ENCODE results near the gene DYNLT4. TPM values are rescaled to one million over a fixed set of nuclear protein-coding genes. Genes with fewer than 3 reads are reported as not detected.
A peak's percentile ranks its signal among the peaks of the same experiment; 100 is the strongest.
"Not testable (repeated sequence)": the region's sequence is repeated elsewhere in the genome, so short reads cannot be mapped to it uniquely, and the experiment has no call there.

DYNLT4 gene
- total RNA-seq, 6 donors from 2014 or later = 1.2 to 38.8 (median 10.9) TPM

GRCh38 chr1:44798481-44799365 lies 8.4 kb downstream of the DYNLT4 start:
- TF ChIP-seq POLR2A (IDR thresholded peaks at IDR 0.05) = no peak
- no peak for TF ChIP-seq CTCF (IDR thresholded peaks at IDR 0.05)
- TF ChIP-seq POLR2AphosphoS5 (IDR thresholded peaks at IDR 0.05) = no peak
- no peak for TF ChIP-seq EP300 (IDR thresholded peaks at IDR 0.05)
- H3K4me3 ChIP-seq = no peak overlapping the region
- H3K36me3 ChIP-seq = peaks cover 7 to 16% (median 12%) of the 10 kb centered on the region in 4 donors
- no peaks in the 10 kb centered on the region for H3K9me3 ChIP-seq
- H3K27me3 ChIP-seq = no peaks in the 10 kb centered on the region
- DNase-seq (no peak), ATAC-seq (ENCODE audit: low FRiP score in 2 of 2) (no peak)
- WGBS, 2 donors = 86 to 89% methylated on average over 10 of the region's 10 CpGs
- H3K27ac ChIP-seq = peak overlapping the region; percentile 91 to 99 (median 94)
- peaks cover 27 to 39% (median 28%) of the 10 kb centered on the region in 4 donors for H3K4me1 ChIP-seq

- not testable (repeated sequence) for H3K36me3 ChIP-seq; H3K4me3 ChIP-seq; H3K9me3 ChIP-seq; ATAC-seq (ENCODE audit: low FRiP score in 2 of 2); H3K27me3 ChIP-seq; DNase-seq
- peaks cover 18 to 31% (median 19%) of the 10 kb centered on the region in 4 donors for H3K4me1 ChIP-seq
- peak overlapping the region in 1 of 4 donors; percentile 36 for H3K27ac ChIP-seq
- 87 to 89% methylated on average over 8 of the region's 8 CpGs for WGBS, 2 donors
Observed at GRCh38 chr1:44797886-44798285, 9.3 kb downstream of the DYNLT4 start.

GRCh38 chr1:44792736-44793502 lies 14.2 kb downstream of the DYNLT4 start:
- DNase-seq (peak in 1 of 2 donors; percentile 21), ATAC-seq (ENCODE audit: low FRiP score in 2 of 2) (peak in 1 of 2 donors; percentile 11)
- Histone ChIP-seq H3K4me3 (no peak overlapping the region), H3K9me3 (no peaks in the 10 kb centered on the region), H3K4me1 (no peaks in the 10 kb centered on the region), H3K27ac (peak overlapping the region in 3 of 4 donors; percentile 17 to 67 (median 53)), H3K36me3 (no peaks in the 10 kb centered on the region), H3K27me3 (no peaks in the 10 kb centered on the region)
- WGBS, 2 donors = 84 to 85% methylated on average over 9 of the region's 9 CpGs
- TF ChIP-seq EP300 (IDR thresholded peaks at IDR 0.05) (no peak), POLR2A (IDR thresholded peaks at IDR 0.05) (no peak), POLR2AphosphoS5 (IDR thresholded peaks at IDR 0.05) (no peak), CTCF (IDR thresholded peaks at IDR 0.05) (no peak)

- no peak overlapping the region for H3K27ac ChIP-seq
- ATAC-seq (ENCODE audit: low FRiP score in 2 of 2) (no peak), DNase-seq (no peak)
- TF ChIP-seq POLR2A (IDR thresholded peaks at IDR 0.05) = no peak
- TF ChIP-seq CTCF (IDR thresholded peaks at IDR 0.05) = no peak
- no peak for TF ChIP-seq EP300 (IDR thresholded peaks at IDR 0.05)
- no peak for TF ChIP-seq POLR2AphosphoS5 (IDR thresholded peaks at IDR 0.05)
- H3K9me3 ChIP-seq = no peaks in the 10 kb centered on the region
- no peak overlapping the region for H3K4me3 ChIP-seq
- no peaks in the 10 kb centered on the region for H3K36me3 ChIP-seq
- WGBS, 2 donors = 72% methylated on average over 7 of the region's 7 CpGs
- no peaks in the 10 kb centered on the region for H3K27me3 ChIP-seq
- H3K4me1 ChIP-seq = peaks cover 0 to 6% (median 6%) of the 10 kb centered on the region in 4 donors
Observed at GRCh38 chr1:44790968-44791801, 16.0 kb downstream of the DYNLT4 start.
